B cell (primary cell): ENCODE results near the gene ZNF358. TPM values are rescaled to one million over a fixed set of nuclear protein-coding genes. Genes with fewer than 3 reads are reported as not detected.

Experiments
- ATAC-seq: fragments of 200-7000 bp; cut with Tn5 transposase; one replicate; pipeline ENCODE4 v1.10.0; 2021; ENCODE audit warnings: low read depth, mild to moderate bottlenecking, moderate number of reproducible peaks, moderate library complexity
- CTCF ChIA-PET: fragments of 350-600 bp; sonication (Branson Sonifier 250); formaldehyde crosslinking; loops from one replicate; lab custom pipeline; 2021; ENCODE audit warnings: antibody characterized with exemption, inconsistent platforms; lab: Charles Lee
- POLR2A ChIA-PET: fragments of 350-600 bp; sonication (Branson Sonifier 250); formaldehyde crosslinking; loops from one replicate; lab custom pipeline; 2021; ENCODE audit warnings: antibody characterized with exemption; lab: Charles Lee
- DNase-seq: peaks from one replicate; pipeline ENCODE4 v3.0.0; 2013
- H2AFZ ChIP-seq: 2 replicates; pipeline ENCODE4 v1.6.1; 2012; ENCODE audit warnings: mild to moderate bottlenecking, low read depth, low read length; ENCODE audit not compliant: insufficient read depth, poor library complexity, severe bottlenecking
- H3K27ac ChIP-seq, 2 donors: 1 replicate in 1 of 2; 2 replicates in 1 of 2; pipeline ENCODE4 v1.5.1; 2012 to 2013; ENCODE audit warnings: low read length in 2 of 2, mild to moderate bottlenecking in 2 of 2, moderate library complexity in 1 of 2
- H3K27me3 ChIP-seq, 4 experiments: fragments of 200-600 bp in 1 of 4; sonication (generic) in 1 of 4; replicated peaks in 1 of 4; 1 replicate in 2 of 4; 2 replicates in 2 of 4; pipeline versions ENCODE4 v1.6.1 to v1.7.0; 2013 to 2016; ENCODE audit warnings: low read length in 3 of 4, mild to moderate bottlenecking in 2 of 4, mixed read lengths in 1 of 4, moderate library complexity in 1 of 4; ENCODE audit not compliant: insufficient read depth in 4 of 4, control insufficient read depth in 3 of 4; ENCODE audit errors: control extremely low read depth in 1 of 4
- H3K36me3 ChIP-seq, 2 experiments: replicated peaks in 1 of 2; 1 replicate in 1 of 2; 2 replicates in 1 of 2; pipeline versions ENCODE4 v1.6.1 to v1.7.1; 2013; ENCODE audit warnings: low read length in 1 of 2; ENCODE audit not compliant: insufficient read depth in 2 of 2, control insufficient read depth in 1 of 2; ENCODE audit errors: control extremely low read depth in 1 of 2, extremely low read depth in 1 of 2
- H3K4me1 ChIP-seq, 2 donors: fragments of 200-600 bp in 1 of 2; sonication (generic) in 1 of 2; 1 replicate in 1 of 2; 2 replicates in 1 of 2; pipeline versions ENCODE4 v1.5.1 to v1.6.1; 2013 to 2017; ENCODE audit warnings: low read length in 2 of 2; ENCODE audit not compliant: control insufficient read depth in 2 of 2, insufficient read depth in 2 of 2
- H3K4me2 ChIP-seq: replicated peaks from 2 replicates; pipeline ENCODE3; 2012; ENCODE audit warnings: mild to moderate bottlenecking, low read depth, low read length; ENCODE audit not compliant: poor library complexity, severe bottlenecking
- H3K4me3 ChIP-seq, 5 experiments: fragments of 200-600 bp in 1 of 5; sonication (generic) in 1 of 5; 1 replicate in 3 of 5; 2 replicates in 2 of 5; pipeline versions ENCODE4 v1.5.1 to v1.7.0; 2011 to 2016; ENCODE audit warnings: low read length in 4 of 5, mild to moderate bottlenecking in 4 of 5, low read depth in 2 of 5, control low read depth in 1 of 5, moderate library complexity in 1 of 5; ENCODE audit not compliant: insufficient read depth in 1 of 5; ENCODE audit errors: control extremely low read depth in 1 of 5, extremely low read depth in 1 of 5
- H3K79me2 ChIP-seq: fragments of 200-600 bp; sonication (generic); one replicate; pipeline ENCODE4 v1.6.0; 2016; ENCODE audit warnings: low read length; ENCODE audit not compliant: control insufficient read depth, insufficient read depth
- H3K9ac ChIP-seq: fragments of 200-600 bp; sonication (generic); 2 replicates; pipeline ENCODE4 v1.6.1; 2017; ENCODE audit warnings: mild to moderate bottlenecking, low read length, moderate library complexity
- H3K9me3 ChIP-seq, 3 donors: one replicate each; pipeline versions ENCODE4 v1.6.1 to v1.7.1; 2013; ENCODE audit warnings: low read length in 2 of 3; ENCODE audit not compliant: control insufficient read depth in 2 of 3, insufficient read depth in 1 of 3; ENCODE audit errors: control extremely low read depth in 1 of 3
- H4K20me1 ChIP-seq: 2 replicates; pipeline ENCODE4 v1.6.0; 2012; ENCODE audit warnings: mild to moderate bottlenecking, low read length; ENCODE audit not compliant: insufficient read depth, control insufficient read depth, poor library complexity, severe bottlenecking
- H3K27ac Mint-ChIP-seq: one replicate; pipeline ENCODE4 v1.8.0; 2021; ENCODE audit warnings: mixed read lengths
- H3K27me3 Mint-ChIP-seq: one replicate; pipeline ENCODE4 v1.8.0; 2021; ENCODE audit warnings: mixed read lengths
- H3K4me1 Mint-ChIP-seq: one replicate; pipeline ENCODE4 v1.8.0; 2021; ENCODE audit warnings: mixed read lengths
- H3K4me3 Mint-ChIP-seq: one replicate; pipeline ENCODE4 v1.8.0; 2021; ENCODE audit warnings: mixed read lengths
- H3K9me3 Mint-ChIP-seq: one replicate; pipeline ENCODE4 v1.8.0; 2022; ENCODE audit warnings: mixed read lengths; ENCODE audit not compliant: insufficient read depth
- CTCF ChIP-seq: fragments of 200-600 bp; IDR thresholded peaks from one replicate; pipeline ENCODE4 v1.8.0; 2022; ENCODE audit warnings: antibody characterized with exemption, mild to moderate bottlenecking
- EZH2 ChIP-seq: IDR thresholded peaks from 2 replicates; pipeline ENCODE4 v1.6.1; 2012; ENCODE audit warnings: borderline replicate concordance, low read depth, mild to moderate bottlenecking, moderate library complexity, low read length; ENCODE audit not compliant: insufficient read depth, poor library complexity, severe bottlenecking
- WGBS: methylation state at CpG from one replicate; pipeline ENCODE4 v1.1.5; 2013; ENCODE audit warnings: missing lambda C conversion rate; ENCODE audit not compliant: insufficient coverage; 5-methylcytosine and 5-hydroxymethylcytosine counted together
- intact Hi-C: fragments of 100-400 bp; cut with micrococcal nuclease; formaldehyde crosslinking; loops from one replicate; pipeline ENCODE4 v1.10.0; 2022
- polyA plus RNA-seq: library from polyadenylated mRNA; depleted of rRNA; stranded (reverse); fragments of >200 nt; gene quantifications from 2 replicates; pipeline ENCODE4 v1.2.3, GENCODE V29; 2012
- total RNA-seq, 2 donors: library from RNA; stranded (reverse); fragments of 120-200 nt in 1 of 2; gene quantifications; 1 replicate in 1 of 2; 2 replicates in 1 of 2; pipeline versions ENCODE4 v1.2.3 to v1.2.4, GENCODE V29; 2013 to 2022

Gene ZNF358
- total and polyA plus RNA-seq, 2 donors (not counting 1 experiment from before 2014, with no cell fraction given) = 8.5 to 17.5 TPM

GRCh38 chr19:7476241-7476640 is 39.7 kb upstream of the ZNF358 start:
- ChIA-PET POLR2A (no interaction called here), CTCF (no interaction called here)
- H3K4me2 ChIP-seq = no peak overlapping the region
- peak overlapping the region; percentile 6 for H3K27ac Mint-ChIP-seq
- H4K20me1 ChIP-seq = peaks cover 73% of the 10 kb centered on the region
- no peak for ATAC-seq
- no peak overlapping the region for H3K27ac ChIP-seq
- peaks cover 19% of the 10 kb centered on the region for H3K4me1 Mint-ChIP-seq
- peaks cover 2 to 14% of the 10 kb centered on the region in 2 experiments for H3K36me3 ChIP-seq
- no peaks in the 10 kb centered on the region for H3K9me3 Mint-ChIP-seq
- intact Hi-C loops = no loop called here
- no peak overlapping the region for H3K4me3 ChIP-seq
- no peak overlapping the region for H2AFZ ChIP-seq
- 92% methylated on average over 7 of the region's 7 CpGs for WGBS
- H3K9ac ChIP-seq = no peak overlapping the region
- H3K4me3 Mint-ChIP-seq = no peak overlapping the region
- H3K79me2 ChIP-seq = no peaks in the 10 kb centered on the region
- no peak for DNase-seq
- H3K27me3 ChIP-seq = no peaks in the 10 kb centered on the region
- peaks cover 5 to 25% of the 10 kb centered on the region in 2 donors for H3K4me1 ChIP-seq
- TF ChIP-seq EZH2 = no peak
- TF ChIP-seq CTCF = no peak
- no peaks in the 10 kb centered on the region for H3K27me3 Mint-ChIP-seq
- H3K9me3 ChIP-seq = no peaks in the 10 kb centered on the region

DNA sequence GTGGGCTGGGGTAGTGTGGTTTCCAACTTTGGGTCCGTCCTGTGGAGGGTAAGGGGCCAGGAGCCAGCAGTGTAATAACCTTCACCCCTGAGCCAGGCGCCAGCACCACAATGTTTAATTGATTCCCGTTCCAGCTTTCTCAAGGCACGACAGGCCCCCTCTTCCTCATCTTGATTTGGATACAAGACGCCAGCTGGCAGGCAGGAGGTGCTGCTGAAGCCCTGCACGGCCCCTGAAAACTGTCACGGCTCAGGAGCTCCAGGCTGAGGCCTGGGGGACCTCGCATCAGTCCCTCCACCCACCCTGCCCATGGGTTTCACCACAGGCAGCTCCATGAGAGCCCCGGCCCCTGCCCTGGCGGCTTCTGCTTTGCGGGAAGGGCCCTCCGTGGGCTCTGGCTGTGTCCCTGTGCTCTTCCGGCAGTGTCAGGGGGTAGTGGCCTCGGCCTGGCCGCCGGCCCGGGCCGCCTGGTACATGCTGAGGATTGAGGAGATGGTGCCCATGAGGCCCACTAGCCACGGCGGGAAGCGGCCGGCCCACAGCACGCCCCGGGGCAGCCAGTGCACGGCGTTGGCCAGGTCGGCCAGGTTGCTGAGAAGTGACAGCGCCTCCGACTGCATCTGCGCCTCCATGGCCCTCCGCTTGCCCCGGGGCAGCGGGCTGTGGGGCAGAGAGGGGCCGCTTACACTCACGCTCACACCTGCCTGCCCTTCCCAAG is 39.0 kb upstream of the ZNF358 start:
- TF ChIP-seq EZH2 = no peak
- TF ChIP-seq CTCF = no peak
- Mint-ChIP-seq H3K4me3 (no peak overlapping the region), H3K27me3 (no peaks in the 10 kb centered on the region), H3K27ac (peak overlapping the region; percentile 53), H3K9me3 (no peaks in the 10 kb centered on the region), H3K4me1 (peaks cover 16% of the 10 kb centered on the region)
- peaks cover 5 to 23% of the 10 kb centered on the region in 2 donors for H3K4me1 ChIP-seq
- 93% methylated on average over 28 of the region's 35 CpGs for WGBS
- H3K79me2 ChIP-seq = no peaks in the 10 kb centered on the region
- H2AFZ ChIP-seq = no peak overlapping the region
- no peak overlapping the region for H3K4me2 ChIP-seq
- H3K36me3 ChIP-seq = peaks cover 0 to 7% of the 10 kb centered on the region in 2 experiments
- no peak overlapping the region for H3K27ac ChIP-seq
- POLR2A ChIA-PET = no interaction called here
- H3K9ac ChIP-seq = no peak overlapping the region
- CTCF ChIA-PET = no interaction called here
- H3K9me3 ChIP-seq = peaks cover 0 to 3% (median 0%) of the 10 kb centered on the region in 3 donors
- intact Hi-C loops = no loop called here
- no peak overlapping the region for H3K4me3 ChIP-seq
- ATAC-seq (no peak), DNase-seq (no peak)
- no peaks in the 10 kb centered on the region for H3K27me3 ChIP-seq
- H4K20me1 ChIP-seq = peaks cover 66% of the 10 kb centered on the region
